GM15510 (cell line): ENCODE measurements around the gene TWIST2.

Experiments
- POLR2A ChIP-seq: IDR thresholded peaks from 3 replicates; pipeline ENCODE4 v1.6.1; 2011; ENCODE audit warnings: borderline replicate concordance; ENCODE audit not compliant: insufficient read length; ENCODE audit errors: extremely low read depth

TWIST2 gene

DNA sequence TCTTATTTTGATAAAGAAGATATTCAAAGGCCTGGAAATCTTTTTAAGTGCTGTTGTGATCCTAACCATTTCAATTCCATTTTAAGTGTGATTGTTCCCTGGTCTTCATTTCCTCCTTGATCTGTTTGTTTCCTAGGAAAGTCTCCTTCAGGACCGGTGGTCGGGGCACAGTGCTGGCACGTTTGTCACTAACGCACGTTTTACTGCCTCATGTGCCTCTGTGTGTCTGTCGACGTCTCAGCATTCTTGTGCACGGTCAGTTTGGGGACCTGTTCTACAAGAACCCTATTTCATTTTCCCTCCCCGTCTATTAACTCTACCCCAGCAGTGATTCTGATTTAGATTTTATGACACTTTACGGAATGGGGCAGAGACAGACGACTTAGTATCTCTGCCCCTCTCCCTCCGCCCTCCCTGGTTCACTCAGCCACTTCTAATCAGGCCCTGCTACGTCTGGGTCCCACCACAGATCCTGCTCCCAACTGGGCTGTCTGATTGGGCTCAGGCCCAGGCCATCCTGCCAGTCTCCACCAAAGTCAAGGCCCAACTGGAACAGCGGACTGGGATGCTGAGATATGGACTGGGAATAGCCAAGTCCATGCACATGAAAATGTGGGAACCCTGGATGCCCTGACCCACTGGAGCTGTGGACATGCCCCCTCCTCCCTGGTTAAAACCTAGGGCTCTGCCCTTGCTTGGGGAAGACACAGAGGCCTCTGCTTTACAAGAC lies 95.6 kb downstream of the TWIST2 start:
- no peak for TF ChIP-seq POLR2A

DNA sequence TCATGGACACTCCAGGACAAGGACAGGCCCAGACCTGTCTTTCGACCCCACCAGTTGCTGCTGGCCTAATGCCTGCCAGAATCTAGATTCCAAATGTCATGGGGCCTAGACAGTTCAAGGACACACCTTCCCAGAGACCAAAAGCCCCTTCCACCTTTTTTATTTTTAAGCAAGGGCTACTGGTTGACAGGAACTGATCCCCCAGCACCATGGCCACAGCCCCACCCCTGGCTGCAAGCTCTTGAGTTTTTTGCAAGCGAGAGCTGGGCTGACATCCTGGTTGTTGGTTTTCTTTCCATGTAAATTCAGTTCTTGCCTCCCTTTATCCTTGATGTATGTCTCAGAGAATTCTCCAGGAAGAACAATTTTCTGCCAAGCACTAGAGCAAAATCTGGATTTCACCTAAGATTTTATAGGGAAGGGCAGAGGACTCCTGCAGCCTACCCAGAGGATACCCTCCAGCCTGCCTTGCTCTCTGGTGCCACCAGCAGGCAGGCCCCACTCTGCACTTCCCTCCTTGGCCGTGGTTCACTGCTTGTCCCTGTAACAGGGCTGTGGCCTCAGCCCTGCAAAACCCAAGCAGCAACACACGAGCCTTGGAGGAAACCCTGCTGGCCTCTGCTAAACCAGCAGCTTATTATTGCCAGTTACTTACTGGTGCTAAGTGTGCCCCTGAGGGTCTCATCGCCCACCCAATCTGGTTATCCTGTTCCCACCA lies 97.7 kb downstream of the TWIST2 start:
- TF ChIP-seq POLR2A: no peak

DNA sequence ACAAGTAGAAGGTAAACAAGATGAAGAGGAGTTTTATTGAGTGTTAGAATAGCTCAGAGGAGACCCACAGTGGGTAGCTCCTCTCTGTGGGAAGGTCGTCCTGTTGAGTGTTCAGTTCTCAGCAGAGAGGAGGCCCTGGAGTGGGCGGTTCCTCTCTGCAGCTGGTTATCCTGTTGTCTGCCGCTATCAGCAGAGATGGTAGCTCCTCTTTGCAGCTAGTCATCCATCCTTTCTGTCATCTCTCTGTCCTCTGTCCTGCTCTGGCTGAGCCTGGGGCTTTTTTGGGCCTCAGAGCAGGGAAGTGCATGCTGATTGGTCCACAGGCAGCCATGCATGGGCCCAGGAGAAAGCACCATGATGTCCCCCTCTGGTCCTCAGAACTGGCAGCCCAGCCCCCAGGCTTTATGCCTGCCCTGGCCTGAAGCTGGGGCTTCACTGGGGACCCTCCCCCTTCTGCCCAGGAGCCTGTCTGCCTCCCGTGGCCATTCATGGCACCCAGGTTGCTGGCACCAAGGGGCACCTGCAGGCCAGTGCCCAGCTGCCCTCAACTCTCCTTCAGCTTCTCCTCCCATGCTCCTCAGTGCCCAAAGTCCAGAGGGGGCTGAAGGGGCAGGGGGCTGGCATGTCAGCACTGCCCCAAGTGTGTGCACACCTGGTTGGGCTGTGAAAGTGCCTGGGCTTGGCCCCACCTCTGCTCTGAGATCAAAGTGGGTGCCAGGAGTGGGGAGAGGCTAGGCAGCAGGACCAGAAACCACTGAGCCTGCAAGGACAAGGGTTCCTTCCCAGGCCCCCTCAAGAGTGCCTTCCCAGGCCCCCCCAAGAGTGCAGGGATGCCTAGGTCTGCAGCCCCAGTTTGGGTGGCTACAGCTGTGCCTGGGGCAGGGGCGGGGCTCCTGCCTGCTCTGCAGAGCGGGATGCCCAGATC lies 98.7 kb downstream of the TWIST2 start:
- no peak for TF ChIP-seq POLR2A

DNA sequence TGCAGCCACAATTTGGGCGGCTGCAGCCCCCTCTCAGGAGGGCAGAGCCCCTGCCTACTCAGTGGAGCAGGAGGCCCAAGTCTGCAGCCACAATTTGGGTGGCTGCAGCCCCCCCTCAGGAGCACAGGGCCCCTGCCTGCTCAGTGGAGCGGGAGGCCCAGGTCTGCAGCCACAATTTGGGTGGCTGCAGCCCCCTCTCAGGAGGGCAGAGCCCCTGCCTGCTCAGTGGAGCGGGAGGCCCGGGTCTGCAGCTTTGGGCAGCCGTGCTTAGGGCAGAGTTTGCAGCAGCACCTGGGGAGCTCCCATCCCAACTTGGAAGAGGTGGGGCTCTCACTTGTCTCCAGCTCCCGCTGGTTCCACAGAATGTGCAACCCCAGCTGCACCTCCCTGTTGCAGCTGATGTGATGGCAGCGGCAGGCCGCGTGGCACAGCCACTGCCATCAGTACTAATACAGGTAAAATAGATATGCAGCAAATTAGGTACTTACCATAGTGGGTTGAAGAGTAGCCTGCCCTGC lies 99.4 kb downstream of the TWIST2 start:
- no peak for TF ChIP-seq POLR2A

DNA sequence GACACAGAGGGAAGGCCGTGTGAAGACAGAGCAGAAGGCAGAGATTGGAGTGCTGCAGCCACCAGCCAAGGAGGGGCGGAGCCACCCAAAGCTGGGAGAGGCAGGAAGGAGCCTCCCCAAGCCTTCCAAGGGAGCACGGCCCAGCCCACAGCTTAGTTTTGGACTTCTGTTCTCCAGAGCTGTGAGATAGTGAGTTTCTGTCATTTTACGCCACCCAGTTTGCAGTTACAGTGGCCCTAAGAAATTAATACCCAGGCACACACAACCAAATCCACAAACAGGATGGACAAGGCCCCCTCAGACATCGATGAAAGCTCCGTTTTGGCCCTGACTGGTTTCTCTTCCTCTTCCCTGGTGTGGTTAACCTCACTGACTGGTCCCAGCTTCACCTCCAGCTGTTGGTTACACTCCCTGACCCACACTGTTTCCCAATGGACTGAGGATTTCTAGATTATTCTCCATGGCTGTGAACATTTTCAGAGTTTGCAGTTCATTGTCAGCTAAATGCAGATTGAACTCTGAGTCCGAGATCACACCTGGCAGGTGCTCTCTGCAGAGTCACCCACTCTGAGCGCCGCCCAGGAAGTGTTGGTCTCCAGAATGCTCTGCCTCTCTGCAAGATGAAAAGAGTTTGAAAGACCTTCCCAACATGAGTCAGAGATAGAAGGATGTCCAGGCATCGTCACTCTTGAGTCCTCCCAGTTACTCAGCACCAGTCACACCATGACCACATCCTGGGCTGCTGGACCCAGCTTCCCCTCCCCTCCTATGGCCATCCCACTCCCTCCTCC lies 100.2 kb downstream of the TWIST2 start:
- TF ChIP-seq POLR2A: no peak

DNA sequence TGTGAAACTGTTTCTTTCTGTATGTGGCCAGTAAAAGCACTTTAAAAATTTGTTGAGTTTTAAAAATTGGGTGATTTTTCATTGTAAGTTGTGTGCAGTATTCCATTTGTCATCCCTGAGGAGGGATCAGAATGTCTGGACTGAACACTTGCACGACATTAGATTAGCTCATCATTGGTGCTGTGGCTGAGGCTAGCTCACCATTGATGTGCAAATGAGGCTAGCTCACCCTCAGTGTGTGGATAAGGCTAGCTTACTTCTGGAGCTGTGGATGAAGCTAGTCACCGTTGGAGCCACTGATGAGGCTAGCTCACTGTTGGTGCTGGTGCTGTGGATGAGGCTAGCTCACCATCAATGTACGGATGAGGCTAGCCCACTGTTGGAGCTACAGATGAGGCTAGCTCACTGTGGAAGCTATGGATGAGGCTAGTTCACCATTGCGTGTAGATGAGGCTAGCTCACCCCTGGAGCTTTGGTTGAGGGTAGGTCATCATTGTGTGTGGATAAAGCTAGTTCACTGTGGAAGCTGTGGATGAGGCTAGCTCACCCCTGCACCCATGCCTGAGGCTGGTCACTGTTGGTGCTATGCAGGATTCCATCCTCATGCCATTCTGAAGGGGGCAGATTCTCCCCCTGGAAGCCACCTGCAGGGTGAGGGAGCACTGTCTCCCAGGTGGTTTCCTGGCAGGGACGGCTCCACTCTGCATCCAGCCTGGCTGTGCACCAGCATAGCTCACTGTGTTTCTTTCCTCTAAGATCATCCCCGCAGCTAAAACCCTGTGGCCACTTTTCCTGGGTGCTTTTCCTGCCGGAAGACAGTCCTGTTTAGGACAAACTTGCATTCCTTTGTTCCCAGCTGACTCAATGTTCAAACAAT lies 101.1 kb downstream of the TWIST2 start:
- no peak for TF ChIP-seq POLR2A

DNA sequence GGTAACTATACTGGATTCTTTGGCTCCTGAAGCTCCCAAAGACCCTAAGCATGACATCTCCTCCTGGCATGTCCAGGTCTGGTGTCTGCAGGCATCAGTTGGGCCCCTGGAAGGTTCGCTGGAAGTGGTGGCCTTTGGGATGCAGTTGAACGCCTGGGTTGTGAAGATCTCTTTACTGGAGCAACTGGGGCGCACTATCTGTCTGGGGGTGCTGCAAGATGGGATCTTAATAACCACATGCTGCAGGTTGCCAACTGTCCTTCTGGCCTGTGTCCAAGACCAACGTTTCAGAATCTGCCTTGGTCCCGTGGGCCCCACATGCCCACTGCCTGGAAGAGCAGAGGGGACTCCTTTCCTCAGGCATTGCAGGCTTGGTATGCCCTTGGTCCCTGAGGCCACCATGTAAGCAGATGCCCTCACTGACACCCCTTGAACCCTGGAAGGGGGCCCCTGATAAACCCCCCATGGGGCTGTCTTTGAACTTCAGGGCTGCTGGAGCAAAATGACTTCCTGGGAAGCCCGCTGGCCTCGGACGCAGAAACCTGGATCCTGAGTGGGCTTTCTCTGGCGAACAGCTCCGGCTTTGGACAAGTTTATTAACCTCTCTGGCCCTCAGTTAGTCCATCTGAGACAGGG lies 101.9 kb downstream of the TWIST2 start:
- TF ChIP-seq POLR2A: no peak

DNA sequence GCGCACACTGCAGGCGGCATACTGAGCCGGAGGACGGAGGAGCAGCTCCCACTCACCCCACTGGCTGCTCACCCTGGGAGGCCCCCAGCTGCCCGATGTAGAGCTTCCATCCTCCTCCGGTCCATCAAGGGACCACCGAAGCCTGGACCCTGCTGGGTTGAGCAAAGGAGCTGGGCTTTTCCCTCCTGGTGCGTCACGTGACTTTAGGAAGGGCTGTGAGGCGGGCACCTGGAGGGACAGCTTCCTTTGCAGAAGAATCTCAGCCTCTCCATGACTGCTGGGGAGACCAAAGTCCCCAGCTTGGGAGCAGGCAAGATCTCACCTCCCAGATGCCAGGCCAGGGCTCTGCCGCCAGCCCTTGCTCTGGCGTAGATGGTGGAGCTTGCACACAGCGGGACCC lies 102.7 kb downstream of the TWIST2 start:
- no peak for TF ChIP-seq POLR2A

DNA sequence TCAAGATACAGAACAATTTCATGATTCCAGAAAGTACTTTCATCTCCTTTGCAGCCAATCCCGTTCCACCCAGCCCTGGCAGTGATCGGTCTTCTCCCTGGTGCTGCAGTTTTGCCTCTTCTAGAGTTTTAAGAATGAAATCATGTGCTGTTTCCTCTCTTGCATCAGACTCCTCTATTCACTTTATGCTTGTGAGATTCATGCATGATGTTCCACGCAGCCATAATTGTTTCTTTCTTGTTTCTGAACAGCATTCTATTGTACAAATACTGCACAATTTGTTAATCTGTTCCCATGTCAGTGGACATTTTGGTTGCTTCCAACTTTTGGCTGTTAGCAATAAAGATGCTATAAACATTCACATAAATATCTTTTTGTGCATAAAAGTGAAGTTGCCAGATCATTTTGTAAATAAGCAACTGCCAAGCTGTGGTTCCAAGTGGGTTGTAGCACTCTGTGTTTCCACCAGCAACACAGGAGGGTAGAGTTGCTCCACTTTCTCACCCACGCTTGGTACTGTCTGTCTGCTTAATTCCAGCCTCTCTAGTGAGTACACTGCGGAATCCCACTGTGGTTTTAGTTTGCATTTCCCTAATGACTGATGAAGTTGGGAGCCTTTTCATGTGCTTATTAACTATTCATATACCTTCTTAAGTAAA lies 104.5 kb downstream of the TWIST2 start:
- TF ChIP-seq POLR2A: no peak

DNA sequence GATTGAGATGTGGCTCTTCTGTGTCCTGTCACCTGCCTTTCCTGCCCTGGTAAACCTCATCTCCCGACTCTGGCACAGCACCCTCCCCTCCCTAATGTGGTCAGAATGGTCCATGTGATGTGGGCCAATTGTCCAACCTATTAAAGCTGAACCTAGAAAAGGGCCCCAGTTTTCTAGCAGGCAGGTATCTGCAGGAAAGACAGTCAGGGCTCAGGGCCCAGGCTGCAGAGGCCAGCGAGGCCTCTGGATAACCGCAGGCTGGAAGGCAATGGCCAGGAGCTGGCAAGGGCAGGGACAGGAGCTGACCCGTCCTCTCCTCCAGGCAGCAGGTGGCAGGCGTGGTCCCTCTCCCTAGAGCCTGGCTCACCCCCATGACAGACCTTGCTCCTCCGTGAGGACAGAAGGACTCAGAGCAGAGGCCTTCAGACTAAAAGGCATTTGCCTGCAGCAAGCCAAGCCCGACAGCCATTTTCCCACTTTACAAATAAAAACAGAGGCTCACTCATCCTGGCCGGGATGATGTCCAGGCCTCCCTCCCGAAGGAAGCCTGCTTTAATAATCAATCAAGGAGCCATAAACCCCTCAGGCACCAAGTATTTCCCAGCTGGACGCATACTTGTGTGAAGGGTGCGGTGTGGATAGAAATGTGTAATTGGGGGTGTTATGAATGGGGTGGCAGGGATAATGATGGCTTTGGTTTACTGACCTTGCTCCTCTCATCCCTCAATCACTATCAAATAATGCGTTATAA lies 107.1 kb downstream of the TWIST2 start:
- no peak for TF ChIP-seq POLR2A

DNA sequence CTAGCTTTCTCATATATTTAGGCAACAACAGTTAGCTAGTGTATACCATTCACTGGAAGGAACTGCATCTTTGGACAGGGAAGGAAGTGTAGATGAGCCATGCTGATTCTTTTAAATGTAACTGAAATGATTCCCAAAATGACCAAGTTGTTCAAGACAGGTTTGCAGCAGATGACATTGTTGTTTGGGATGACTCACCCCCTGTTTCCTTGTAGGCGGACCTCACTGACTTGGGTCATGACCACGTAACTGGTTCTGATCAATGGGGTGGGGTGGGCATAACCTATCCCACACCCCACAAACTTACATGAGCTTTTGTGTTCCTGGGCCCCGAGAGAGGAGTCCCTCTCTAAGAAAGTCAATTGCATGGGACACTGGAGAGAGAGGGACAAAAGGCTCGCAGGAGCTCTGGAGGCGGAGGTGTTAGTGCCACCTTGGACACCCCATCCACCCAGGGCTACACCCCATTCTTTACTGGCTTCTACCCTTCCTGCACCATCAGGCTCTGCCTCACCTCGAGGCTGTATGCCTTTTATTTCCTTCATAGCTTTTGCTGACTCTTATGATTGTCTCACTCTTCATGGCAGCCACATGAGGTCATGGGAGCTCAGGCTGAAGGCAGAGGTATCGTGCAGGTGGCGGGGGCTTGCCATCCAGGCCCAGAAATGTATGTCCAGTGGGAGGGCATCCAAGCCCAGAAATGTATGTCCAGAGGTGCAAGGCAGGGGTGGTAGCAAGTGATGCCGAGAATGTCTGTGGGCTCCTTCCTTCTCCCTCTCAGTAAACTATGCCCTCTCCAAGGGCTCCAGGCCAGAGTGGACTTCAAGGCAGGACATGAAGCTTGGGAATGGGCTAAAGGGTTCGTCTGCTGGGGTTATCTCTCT lies 108.0 kb downstream of the TWIST2 start:
- no peak for TF ChIP-seq POLR2A
